NCI-H82 (cell line): Measurements from ENCODE around the gene HOXA3.

Source experiments
- DNase-seq: peaks from one replicate; lab custom pipeline; 2025; lab: John Stamatoyannopoulos, UW

Gene HOXA3

DNA sequence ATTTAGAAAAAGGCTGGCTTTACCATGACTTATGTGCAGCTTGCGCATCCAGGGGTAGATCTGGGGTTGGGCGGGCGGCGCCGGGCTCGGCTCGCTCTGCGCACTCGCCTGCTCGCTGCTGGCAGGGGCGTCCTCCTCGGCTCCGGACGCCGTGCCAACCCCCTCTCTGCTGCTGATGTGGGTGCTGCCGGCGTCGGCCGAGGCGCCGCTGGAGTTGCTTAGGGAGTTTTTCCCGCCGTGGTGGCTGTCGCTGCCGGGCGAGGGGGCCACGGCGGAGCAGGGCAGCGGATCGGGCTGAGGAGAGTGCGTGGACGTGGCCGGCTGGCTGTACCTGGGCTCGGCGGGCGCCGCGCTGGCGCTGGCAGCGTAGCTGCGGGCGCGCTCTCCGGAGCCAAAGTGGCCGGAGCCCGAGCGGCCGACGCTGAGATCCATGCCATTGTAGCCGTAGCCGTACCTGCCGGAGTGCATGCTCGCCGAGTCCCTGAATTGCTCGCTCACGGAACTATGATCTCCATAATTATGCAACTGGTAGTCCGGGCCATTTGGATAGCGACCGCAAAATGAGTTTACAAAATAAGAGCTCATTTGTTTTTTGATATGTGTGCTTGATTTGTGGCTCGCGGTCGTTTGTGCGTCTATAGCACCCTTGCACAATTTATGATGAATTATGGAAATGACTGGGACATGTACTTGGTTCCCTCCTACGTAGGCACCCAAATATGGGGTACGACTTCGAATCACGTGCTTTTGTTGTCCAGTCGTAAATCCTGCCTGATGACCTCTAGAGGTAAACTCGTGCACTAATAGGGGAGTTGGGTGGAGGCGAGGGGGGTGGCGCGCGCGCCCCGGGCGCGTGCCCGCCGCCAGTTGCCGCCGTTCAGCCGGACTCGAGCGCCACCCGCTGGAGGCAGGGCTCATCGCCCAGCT is 9.1 kb downstream of the HOXA3 start, which contains the start of gene HOXA5:
TSS of gene HOXA5 (minus strand) at position 659 of the 927 bp plus-strand sequence. CDS start at position 585, 74 bp downstream.
- peak; percentile 80 for DNase-seq

GRCh38 chr7:27142580-27143022 is 9.8 kb downstream of the HOXA3 start:
- no peak for DNase-seq

DNA sequence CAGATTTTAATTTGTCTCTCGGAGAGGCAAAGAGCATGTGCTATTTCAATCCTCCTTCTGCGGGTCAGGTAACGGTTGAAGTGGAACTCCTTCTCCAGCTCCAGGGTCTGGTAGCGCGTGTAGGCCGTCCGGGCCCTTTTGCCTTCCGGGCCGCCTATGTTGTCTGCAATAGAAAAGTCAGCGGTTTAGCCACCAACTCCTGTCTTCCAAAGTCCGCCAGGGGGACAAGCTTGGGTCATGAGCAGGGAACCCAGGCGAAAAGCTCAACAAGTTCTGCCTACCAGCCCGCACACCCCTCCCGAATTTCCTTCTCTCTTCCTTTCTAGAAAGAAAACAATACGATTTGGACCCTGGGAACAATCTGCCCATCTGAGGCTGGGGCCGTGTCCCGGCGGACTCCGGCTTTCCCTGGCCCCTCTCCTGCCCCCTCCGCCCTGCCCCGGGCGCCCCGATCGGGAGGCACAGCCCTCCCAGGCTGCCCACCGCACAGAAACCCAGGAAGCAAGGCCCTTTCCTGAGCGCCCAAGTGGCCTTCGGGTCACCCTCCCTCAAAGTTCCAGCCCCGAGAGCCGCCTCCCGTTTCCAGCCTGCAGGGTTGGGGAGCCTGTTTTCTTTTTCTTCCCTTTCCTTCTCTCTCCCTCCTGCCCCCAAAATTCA is 10.3 kb downstream of the HOXA3 start:
- DNase-seq: no peak

GRCh38 chr7:27141137-27141922 is 11.1 kb downstream of the HOXA3 start:
- DNase-seq: no peak

GRCh38 chr7:27140126-27140857 is 12.1 kb downstream of the HOXA3 start:
- DNase-seq: no peak

DNA sequence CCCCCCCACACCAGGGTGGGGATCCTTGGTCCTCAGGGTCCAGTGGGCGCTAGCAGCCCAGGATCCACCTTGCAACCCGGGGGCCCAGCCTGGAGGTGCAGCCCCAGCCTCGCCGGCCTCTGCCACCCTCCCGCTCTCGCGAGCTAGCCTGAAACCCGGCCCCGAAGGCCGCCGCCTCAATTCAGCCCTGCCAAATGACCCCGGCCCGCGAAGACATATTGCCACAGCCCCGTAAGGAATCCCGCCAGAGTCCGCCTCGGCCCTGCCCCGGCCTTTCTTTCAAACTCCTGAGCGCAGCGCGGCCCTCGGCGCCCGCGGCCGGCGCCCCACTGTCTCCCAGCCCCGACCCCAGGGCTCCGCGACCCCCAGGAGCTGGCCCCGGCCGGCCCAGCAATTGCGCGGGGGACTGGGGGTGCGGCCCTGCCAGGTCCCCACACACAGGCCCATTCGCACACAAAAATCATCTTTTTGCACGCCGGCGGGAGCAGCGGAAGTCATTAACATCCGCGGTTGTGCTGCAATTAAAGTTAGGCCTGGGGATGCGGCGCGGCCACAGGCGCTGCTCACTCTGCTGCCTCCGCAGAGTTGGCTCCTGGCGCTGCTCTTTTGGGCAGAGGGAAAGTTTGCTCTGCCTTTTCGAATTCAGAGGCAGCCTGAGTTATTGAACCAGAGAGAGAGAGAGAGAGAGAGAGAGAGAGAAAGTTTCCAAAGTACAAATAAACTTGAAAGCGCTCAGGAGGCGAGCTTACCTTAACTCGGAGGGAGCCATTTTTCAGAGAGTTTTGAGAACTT is 12.9 kb downstream of the HOXA3 start:
- no peak for DNase-seq

DNA sequence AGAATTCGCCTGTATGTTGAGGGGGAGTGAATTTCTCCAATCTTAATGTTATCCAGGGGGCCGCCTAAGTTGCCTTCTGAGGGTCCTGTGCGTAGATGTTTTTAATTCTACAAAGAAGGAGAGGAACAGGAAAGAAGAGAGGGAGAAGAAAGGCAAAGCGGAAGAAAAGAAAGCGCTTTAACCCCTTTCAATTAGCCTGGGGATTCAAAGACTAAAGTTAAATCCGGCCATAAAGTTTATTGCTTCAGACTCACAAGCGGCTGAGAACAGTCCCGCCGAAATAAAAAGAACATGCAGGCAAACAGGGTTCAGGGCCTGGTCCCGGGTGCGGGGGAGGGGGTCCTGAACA is 13.4 kb downstream of the HOXA3 start:
- no peak for DNase-seq

DNA sequence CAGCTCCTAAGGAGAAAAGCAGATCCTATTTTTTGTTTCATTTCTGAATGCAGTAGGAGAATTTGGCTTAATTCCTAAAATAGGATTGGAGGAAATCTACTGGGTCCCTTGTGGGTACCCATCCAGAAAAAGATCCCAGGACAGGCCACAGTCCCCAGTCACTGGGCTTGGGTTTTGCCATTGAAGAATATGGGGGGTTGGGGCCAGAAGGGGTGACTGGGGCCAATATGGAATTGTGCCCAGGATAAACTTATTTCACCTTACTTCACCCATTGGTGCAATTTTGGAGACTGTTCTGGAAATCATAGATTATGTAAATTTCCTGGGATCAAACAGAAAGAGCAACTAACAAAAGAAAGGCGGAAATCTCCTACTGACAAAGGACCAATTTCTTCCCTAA is 13.9 kb downstream of the HOXA3 start:
- no peak for DNase-seq

- no peak for DNase-seq
Measured at GRCh38 chr7:27137640-27138315, 14.6 kb downstream of the HOXA3 start.

DNA sequence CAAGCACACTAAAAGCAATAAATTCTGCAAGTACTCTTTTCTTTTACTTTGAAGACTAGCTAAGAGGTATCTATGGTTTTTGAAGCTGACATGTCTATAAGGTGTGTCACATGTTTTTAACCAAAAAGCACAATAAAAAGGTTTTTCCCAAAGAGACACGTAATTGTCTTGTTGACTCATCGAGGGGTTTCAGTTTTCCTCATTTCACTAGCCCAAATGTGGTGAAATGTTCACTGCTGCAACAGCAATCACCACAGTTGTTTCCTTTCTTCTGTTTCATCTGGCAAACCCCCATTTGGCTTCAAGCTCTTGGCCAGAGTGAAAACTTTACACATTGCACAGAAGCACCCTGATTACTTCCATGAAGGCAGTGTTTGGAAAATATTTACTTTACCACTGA is 18.0 kb downstream of the HOXA3 start:
- DNase-seq: no peak

- peak; percentile 63 for DNase-seq
Measured at GRCh38 chr7:27133409-27134231, 18.8 kb downstream of the HOXA3 start.

GRCh38 chr7:27132978-27133377 is 19.4 kb downstream of the HOXA3 start:
- no peak for DNase-seq

- peak; percentile 32 for DNase-seq
Measured at GRCh38 chr7:27132214-27132613, 20.2 kb downstream of the HOXA3 start.

- no peak for DNase-seq
Measured at GRCh38 chr7:27131390-27131819, 21.0 kb downstream of the HOXA3 start.

- peak; percentile 90 for DNase-seq
Measured at GRCh38 chr7:27130540-27131389, 21.6 kb downstream of the HOXA3 start, which contains the start of gene HOXA4. HOXA4 (minus strand) TSS chr7:27130757; CDS start chr7:27130733, 24 bp downstream.

- no peak for DNase-seq
Measured at GRCh38 chr7:27129729-27130539, 22.4 kb downstream of the HOXA3 start.
